ENCODE measurements around the gene NRIP3. TPM values are rescaled to one million over a fixed set of nuclear protein-coding genes. Genes with fewer than 3 reads are reported as not detected.
A peak's percentile ranks its signal among the peaks of the same experiment; 100 is the strongest.
"Not testable (repeated sequence)": the region's sequence is repeated elsewhere in the genome, so short reads cannot be mapped to it uniquely, and the experiment has no call there.

Gene NRIP3
- total and polyA plus RNA-seq, 5 donors: 1.00 to 3.8 (median 2.2) TPM

DNA sequence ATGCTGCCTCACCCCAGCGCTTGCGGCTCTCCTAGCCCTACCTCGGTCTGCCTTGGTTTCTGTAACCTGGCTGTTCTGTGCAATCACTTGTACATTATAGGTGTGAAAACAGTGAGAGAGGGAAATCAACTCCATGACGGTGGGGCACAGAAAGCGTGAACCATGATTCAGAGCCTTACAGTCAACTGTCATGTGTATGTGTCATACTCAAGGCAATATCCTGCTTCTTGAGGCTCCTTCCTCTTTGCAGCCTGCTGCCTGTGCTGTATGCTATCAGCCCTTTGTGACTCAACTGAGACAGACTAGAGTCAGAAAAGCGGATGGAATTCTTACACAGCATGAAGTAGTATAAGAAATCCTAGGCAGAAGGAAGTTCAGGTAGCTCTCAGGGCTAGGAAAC, 2.1 kb downstream of the NRIP3 start:
- H3K4me1 ChIP-seq (ENCODE audit: control insufficient read depth, insufficient read depth, low read length): peaks cover 4% of the 10 kb centered on the region
- no peaks in the 10 kb centered on the region for H3K9me3 ChIP-seq (ENCODE audit: control insufficient read depth, low read length)
- no peak overlapping the region for H3K4me3 ChIP-seq (ENCODE audit: low read length)
- intact Hi-C loops (cut with DNase I): no loop called here
- no peaks in the 10 kb centered on the region for H3K27me3 ChIP-seq (ENCODE audit: control insufficient read depth, insufficient read depth)
- H3K27ac ChIP-seq (ENCODE audit: low read length): no peak overlapping the region
- DNase-seq (no peak), ATAC-seq (peak; percentile 26 to 40)
- 73% methylated on average over 6 of the region's 6 CpGs for WGBS

DNA sequence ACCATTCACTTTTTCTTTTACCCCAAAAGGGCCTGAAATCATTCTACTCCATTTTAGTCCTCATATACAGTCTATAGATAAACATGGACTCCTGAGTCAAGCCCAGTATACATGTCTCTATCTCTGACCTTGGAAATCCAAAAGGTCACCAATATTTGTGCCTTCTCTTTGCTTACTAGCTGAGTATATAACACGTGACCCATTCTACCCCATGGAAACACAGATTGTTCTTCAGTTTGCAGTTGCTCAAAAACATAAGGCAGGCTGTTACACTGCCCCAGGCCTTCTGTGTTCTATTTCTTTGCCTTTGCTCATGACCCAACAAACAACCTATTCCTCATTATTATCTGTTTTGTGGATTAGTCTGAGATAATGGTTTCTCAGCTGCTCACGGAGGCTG, 5.8 kb downstream of the NRIP3 start:
- no peak for ATAC-seq
- peaks cover under 1% of the 10 kb centered on the region for H3K4me1 ChIP-seq (ENCODE audit: control insufficient read depth, insufficient read depth, low read length)
- intact Hi-C loops (cut with DNase I): no loop called here
- H3K9me3 ChIP-seq (ENCODE audit: control insufficient read depth, low read length): no peaks in the 10 kb centered on the region
- no peaks in the 10 kb centered on the region for H3K27me3 ChIP-seq (ENCODE audit: control insufficient read depth, insufficient read depth)
- 89% methylated on average over 2 of the region's 2 CpGs for WGBS
- no peak overlapping the region for H3K4me3 ChIP-seq (ENCODE audit: low read length)
- DNase-seq: no peak
- H3K27ac ChIP-seq (ENCODE audit: low read length): no peak overlapping the region

DNA sequence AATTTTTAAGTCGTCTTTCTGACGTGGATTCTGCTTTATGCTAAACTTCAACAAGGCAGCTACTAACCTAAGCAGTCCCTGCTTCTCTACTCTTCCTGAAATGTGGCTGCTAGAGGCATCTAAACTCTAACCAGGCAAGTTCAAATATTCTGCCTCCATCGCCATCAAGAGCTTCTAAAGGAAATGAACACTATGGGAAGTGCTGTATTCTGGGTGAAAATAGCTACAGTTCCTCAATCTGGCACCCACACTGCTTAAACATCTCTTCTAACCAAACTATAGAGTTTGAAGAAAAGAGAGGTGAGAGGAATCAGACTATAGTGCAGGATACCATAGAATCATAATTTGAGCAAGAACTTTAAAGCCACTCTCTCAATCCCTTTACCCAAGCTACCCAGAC, 6.3 kb downstream of the NRIP3 start:
- H3K4me1 ChIP-seq (ENCODE audit: control insufficient read depth, insufficient read depth, low read length): no peaks in the 10 kb centered on the region
- WGBS: 80% methylated on average over 3 of the region's 3 CpGs
- no peak overlapping the region for H3K27ac ChIP-seq (ENCODE audit: low read length)
- no peak for ATAC-seq
- intact Hi-C loops (cut with DNase I): no loop called here
- no peaks in the 10 kb centered on the region for H3K9me3 ChIP-seq (ENCODE audit: control insufficient read depth, low read length)
- no peak for DNase-seq
- H3K27me3 ChIP-seq (ENCODE audit: control insufficient read depth, insufficient read depth): no peaks in the 10 kb centered on the region
- H3K4me3 ChIP-seq (ENCODE audit: low read length): no peak overlapping the region

DNA sequence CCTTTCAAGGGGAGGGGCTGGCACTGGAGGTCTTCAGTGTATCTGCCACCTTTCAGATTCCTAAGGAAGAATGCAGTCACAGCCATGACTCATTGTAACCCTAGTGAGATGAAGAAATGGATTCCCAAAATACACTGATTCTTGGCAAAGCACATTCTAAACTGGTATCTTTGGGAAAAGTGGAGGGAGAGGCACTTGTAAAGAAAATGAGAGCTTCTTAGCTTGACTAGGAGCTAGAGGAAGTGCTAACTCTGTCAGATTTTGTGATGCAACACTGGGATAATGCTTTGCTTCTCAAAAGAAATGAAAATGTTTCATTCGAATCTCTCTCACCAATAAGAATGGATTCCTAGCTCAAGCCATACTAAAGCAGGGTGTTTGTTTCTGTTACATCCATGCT, 14.3 kb downstream of the NRIP3 start:
- intact Hi-C loops (cut with DNase I): no loop called here
- Histone ChIP-seq H3K9me3 (ENCODE audit: control insufficient read depth, low read length) (no peaks in the 10 kb centered on the region), H3K4me3 (ENCODE audit: low read length) (no peak overlapping the region), H3K4me1 (ENCODE audit: control insufficient read depth, insufficient read depth, low read length) (no peaks in the 10 kb centered on the region), H3K27me3 (ENCODE audit: control insufficient read depth, insufficient read depth) (no peaks in the 10 kb centered on the region), H3K27ac (ENCODE audit: low read length) (no peak overlapping the region)
- no peak for DNase-seq
- ATAC-seq: no peak
- WGBS: 68% methylated on average over 1 of the region's 1 CpG

DNA sequence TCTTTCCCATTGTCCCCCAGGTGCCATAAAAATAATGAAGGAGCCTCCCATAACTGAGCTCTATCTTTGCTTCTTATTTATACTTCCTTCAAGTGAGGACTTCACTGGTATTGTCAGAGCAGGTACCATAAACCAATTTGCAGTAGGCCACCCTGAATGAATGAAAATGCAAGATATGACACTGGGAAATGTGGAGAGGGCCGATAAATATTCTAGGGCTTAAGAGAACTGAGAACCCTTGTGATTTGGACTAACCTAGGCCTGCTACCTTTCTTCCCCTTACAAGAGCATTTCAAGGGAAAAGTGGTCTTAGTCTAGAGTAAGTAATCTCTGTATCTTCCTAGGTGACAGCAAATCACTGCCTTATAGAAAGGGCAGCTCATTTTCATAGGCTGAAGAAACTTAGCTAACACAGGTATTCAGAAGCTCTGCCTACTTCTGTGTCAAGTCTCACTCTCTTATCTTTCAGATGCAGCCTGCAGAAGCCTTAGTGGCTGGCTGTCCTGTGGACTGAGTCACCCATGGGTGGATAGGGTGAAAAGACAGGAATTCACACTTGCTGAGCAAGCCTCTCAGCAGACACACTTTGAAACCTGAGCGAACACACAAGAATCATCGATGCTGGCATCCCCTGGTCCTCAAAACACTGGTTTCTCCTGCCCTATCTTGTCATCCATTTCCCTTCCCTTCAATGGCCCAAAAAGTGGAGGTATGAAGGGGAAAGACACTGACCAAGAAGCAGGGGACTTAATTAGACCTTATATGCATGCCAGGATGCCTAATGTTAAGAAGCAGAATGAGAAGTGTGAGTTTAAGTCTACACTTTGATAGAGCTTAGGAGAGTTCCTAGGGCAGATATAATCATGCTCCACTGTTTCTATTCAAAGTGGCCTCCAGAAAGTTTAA, 15.2 kb downstream of the NRIP3 start:
- intact Hi-C loops (cut with DNase I): no loop called here
- no peaks in the 10 kb centered on the region for H3K27me3 ChIP-seq (ENCODE audit: control insufficient read depth, insufficient read depth)
- H3K4me1 ChIP-seq (ENCODE audit: control insufficient read depth, insufficient read depth, low read length): no peaks in the 10 kb centered on the region
- no peak overlapping the region for H3K27ac ChIP-seq (ENCODE audit: low read length)
- ATAC-seq (no peak), DNase-seq (no peak)
- no peaks in the 10 kb centered on the region for H3K9me3 ChIP-seq (ENCODE audit: control insufficient read depth, low read length)
- 84% methylated on average over 3 of the region's 3 CpGs for WGBS
- no peak overlapping the region for H3K4me3 ChIP-seq (ENCODE audit: low read length)

DNA sequence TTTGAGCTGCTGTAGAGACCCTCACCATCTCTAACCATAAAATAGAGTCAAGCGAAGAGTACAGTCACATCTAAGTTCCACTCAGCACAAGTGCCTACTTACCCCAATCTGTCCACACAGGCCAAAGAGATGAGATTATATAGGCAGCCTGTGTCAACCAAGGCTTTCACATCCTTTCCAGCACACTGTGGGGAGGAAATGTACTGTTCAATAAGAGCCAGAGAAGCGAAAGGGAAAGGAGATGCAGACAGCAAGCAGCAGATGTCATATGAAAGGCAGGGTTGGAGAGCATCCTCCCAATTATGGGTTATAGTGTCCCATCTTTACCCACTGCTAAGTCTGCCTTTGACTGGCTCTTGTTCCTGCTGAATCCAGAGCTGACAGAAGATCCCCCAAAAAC, 16.4 kb downstream of the NRIP3 start:
- 89% methylated on average over 2 of the region's 2 CpGs for WGBS
- H3K27ac ChIP-seq (ENCODE audit: low read length): no peak overlapping the region
- intact Hi-C loops (cut with DNase I): no loop called here
- H3K9me3 ChIP-seq (ENCODE audit: control insufficient read depth, low read length): no peaks in the 10 kb centered on the region
- DNase-seq (no peak), ATAC-seq (no peak)
- H3K4me3 ChIP-seq (ENCODE audit: low read length): no peak overlapping the region
- H3K4me1 ChIP-seq (ENCODE audit: control insufficient read depth, insufficient read depth, low read length): no peaks in the 10 kb centered on the region
- H3K27me3 ChIP-seq (ENCODE audit: control insufficient read depth, insufficient read depth): no peaks in the 10 kb centered on the region

DNA sequence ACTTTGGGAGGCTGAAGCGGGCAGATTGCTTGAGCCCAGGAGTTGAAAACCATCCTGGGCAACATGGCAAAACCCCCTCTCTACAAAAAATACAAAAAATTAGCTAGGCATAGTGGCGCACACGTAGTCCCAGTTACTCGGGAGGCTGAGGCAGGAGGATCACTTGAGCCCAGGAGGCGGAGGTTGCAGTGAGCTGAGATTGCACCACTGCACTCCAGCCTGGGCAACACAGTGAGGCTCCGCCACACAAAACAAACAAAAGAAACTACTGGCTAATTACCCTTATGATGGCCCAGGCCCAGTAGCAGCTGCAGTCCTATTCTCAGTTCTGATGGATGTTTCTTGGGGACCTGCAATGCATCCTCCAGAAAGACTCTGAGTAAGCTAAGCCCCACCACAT, 17.0 kb downstream of the NRIP3 start:
- H3K27ac ChIP-seq (ENCODE audit: low read length); H3K4me3 ChIP-seq (ENCODE audit: low read length); H3K9me3 ChIP-seq (ENCODE audit: control insufficient read depth, low read length); ATAC-seq; H3K27me3 ChIP-seq (ENCODE audit: control insufficient read depth, insufficient read depth); DNase-seq; intact Hi-C loops (cut with DNase I); H3K4me1 ChIP-seq (ENCODE audit: control insufficient read depth, insufficient read depth, low read length): not testable (repeated sequence)
- 98% methylated on average over 6 of the region's 6 CpGs for WGBS

DNA sequence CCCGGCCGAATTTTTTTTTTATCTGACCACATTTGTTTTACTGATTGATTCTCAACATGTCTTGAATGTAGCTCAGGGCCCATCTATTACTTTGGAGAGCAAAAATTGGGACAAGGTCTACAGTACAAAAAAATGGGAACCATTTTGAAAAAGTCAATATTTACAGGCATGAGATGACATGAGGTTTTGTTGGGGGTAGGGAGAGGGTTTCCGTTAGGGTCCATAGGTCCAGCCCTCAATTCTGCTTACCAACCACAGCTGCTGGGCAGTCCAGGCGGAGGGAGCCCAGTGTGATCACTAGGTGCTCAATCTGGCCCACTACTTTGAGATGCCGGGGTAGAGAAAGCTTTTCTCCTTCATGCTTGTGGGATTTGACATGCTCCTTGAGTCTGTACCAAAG, 18.3 kb downstream of the NRIP3 start:
- 93% methylated on average over 5 of the region's 5 CpGs for WGBS
- intact Hi-C loops (cut with DNase I): no loop called here
- no peaks in the 10 kb centered on the region for H3K9me3 ChIP-seq (ENCODE audit: control insufficient read depth, low read length)

DNA sequence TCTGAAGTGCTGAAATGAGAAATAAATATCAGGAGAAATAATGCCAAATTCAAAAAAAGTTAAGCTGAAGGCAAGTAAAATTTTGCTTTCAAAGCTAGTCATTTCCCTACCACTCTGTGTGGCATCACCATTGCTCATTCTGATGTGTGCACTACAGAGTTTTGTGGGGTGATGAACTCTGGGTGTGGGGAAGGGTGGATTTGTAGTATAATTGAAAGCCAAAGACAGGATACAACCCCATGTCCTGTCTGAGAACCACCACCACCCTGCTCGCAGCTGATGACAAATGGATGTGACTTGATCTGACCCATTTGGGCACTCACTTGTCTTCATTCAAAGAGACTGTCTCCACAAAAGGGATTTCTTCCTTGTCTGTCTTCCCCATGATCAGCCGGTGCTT, 20.2 kb downstream of the NRIP3 start:
- intact Hi-C loops (cut with DNase I): no loop called here
- ATAC-seq (no peak), DNase-seq (no peak)
- Histone ChIP-seq H3K4me1 (ENCODE audit: control insufficient read depth, insufficient read depth, low read length) (no peaks in the 10 kb centered on the region), H3K27ac (ENCODE audit: low read length) (no peak overlapping the region), H3K9me3 (ENCODE audit: control insufficient read depth, low read length) (no peaks in the 10 kb centered on the region), H3K4me3 (ENCODE audit: low read length) (no peak overlapping the region), H3K27me3 (ENCODE audit: control insufficient read depth, insufficient read depth) (no peaks in the 10 kb centered on the region)
- 82% methylated on average over 2 of the region's 2 CpGs for WGBS

More for the DNA sequence above, 18.3 kb downstream of the NRIP3 start:
- H3K27ac ChIP-seq (ENCODE audit: low read length): no peak overlapping the region
- DNase-seq: no peak
- H3K4me3 ChIP-seq (ENCODE audit: low read length): no peak overlapping the region
- H3K27me3 ChIP-seq (ENCODE audit: control insufficient read depth, insufficient read depth): no peaks in the 10 kb centered on the region
- no peak for ATAC-seq
- no peaks in the 10 kb centered on the region for H3K4me1 ChIP-seq (ENCODE audit: control insufficient read depth, insufficient read depth, low read length)

DNA sequence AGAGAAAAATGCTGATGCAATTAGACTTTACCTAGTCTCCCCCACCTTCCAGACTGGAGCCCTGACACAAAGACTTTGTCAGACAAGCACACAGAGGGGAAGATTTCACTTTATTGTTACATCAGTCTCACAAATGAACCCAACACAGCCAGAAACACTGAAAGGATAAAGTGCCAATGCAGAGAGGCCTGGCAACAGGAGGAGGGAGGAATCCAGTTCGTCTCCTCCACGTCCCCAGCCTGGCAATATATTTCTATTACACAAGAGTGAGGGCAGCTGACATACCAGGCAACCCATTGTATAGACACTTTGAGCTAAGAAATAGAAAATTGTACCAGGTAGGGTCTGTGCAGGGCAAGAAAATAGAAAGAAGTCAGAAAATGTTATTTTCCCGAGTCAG, 23.3 kb downstream of the NRIP3 start:
- Histone ChIP-seq H3K27ac (ENCODE audit: low read length) (no peak overlapping the region), H3K27me3 (ENCODE audit: control insufficient read depth, insufficient read depth) (no peaks in the 10 kb centered on the region), H3K9me3 (ENCODE audit: control insufficient read depth, low read length) (no peaks in the 10 kb centered on the region), H3K4me1 (ENCODE audit: control insufficient read depth, insufficient read depth, low read length) (no peaks in the 10 kb centered on the region), H3K4me3 (ENCODE audit: low read length) (no peak overlapping the region)
- intact Hi-C loops (cut with DNase I): no loop called here
- DNase-seq (no peak), ATAC-seq (no peak)
- WGBS: 75% methylated on average over 3 of the region's 3 CpGs

DNA sequence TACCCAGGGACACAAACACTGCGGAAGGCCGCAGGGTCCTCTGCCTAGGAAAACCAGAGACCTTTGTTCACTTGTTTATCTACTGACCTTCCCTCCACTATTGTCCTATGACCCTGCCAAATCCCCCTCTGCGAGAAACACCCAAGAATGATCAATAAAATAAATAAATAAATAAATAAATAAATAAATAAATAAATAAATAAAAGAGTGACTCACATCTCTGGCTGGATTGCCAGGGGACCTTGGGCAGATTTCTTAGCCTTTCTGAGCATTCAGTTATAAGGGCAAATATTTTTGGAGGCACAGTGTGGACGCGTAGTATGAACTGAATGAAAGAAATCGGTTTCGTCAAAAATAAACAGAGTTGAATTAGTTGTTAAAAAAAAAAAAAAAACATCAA, 24.4 kb downstream of the NRIP3 start:
- H3K27ac ChIP-seq (ENCODE audit: low read length); DNase-seq; H3K27me3 ChIP-seq (ENCODE audit: control insufficient read depth, insufficient read depth); H3K4me3 ChIP-seq (ENCODE audit: low read length); ATAC-seq; H3K9me3 ChIP-seq (ENCODE audit: control insufficient read depth, low read length); intact Hi-C loops (cut with DNase I); H3K4me1 ChIP-seq (ENCODE audit: control insufficient read depth, insufficient read depth, low read length): not testable (repeated sequence)
- 96% methylated on average over 5 of the region's 7 CpGs for whole genome bisulfite sequencing

DNA sequence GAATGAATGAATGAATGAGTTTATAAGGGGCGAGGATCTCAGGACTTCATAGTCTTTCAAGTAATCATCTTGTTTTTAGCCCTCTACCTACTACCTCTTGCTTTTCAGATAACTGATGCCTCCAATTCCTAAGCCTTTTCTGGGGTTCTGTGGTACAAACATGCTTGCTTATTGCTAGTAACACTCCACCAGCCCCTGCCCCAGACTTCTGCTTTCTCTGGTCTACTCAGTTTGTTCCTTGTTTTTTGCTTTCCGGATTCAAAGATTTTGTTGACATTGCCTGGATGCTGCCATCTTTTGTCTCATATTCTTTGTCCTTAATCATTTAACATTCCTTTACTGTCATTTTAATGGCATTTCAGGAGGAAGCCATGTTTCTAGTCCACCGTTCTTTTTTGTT, 30.7 kb downstream of the NRIP3 start:
- intact Hi-C loops (cut with DNase I): no loop called here
- no peak overlapping the region for H3K4me3 ChIP-seq (ENCODE audit: low read length)
- H3K27me3 ChIP-seq (ENCODE audit: control insufficient read depth, insufficient read depth): no peaks in the 10 kb centered on the region
- no peaks in the 10 kb centered on the region for H3K4me1 ChIP-seq (ENCODE audit: control insufficient read depth, insufficient read depth, low read length)
- ATAC-seq (no peak), DNase-seq (no peak)
- no peak overlapping the region for H3K27ac ChIP-seq (ENCODE audit: low read length)
- no peaks in the 10 kb centered on the region for H3K9me3 ChIP-seq (ENCODE audit: control insufficient read depth, low read length)
- WGBS: 72% methylated on average over 3 of the region's 3 CpGs

Measured in right cardiac atrium (tissue), 5 donors.